GM12892 (cell line): ENCODE results near the gene PDE7B.

Experiments used
- POLR2A ChIP-seq: IDR thresholded peaks from 2 replicates; pipeline ENCODE4 v1.6.1; 2011; ENCODE audit warnings: low read depth, low read length, control low read depth
- POLR2AphosphoS5 ChIP-seq: IDR thresholded peaks from 2 replicates; pipeline ENCODE4 v1.6.1; 2011; ENCODE audit warnings: low read depth, low read length, control low read depth

GRCh38 chr6:136175873-136176272 is 324.4 kb downstream of the PDE7B start:
- TF ChIP-seq POLR2A: no peak
- no peak for TF ChIP-seq POLR2AphosphoS5
